Transverse colon (tissue), 4 donors: ENCODE measurements around the gene SUCLG1. TPM values are rescaled to one million over a fixed set of nuclear protein-coding genes. Genes with fewer than 3 reads are reported as not detected.

Experiments used
- DNase-seq: peaks from one replicate; pipeline ENCODE4 v3.0.0-alpha.2; 2019
- H3K27ac ChIP-seq, 4 donors: fragments of 200-600 bp; sonication (generic); 2 replicates each; pipeline ENCODE4 v1.5.1; 2016 to 2018; ENCODE audit warnings: inconsistent platforms in 4 of 4
- H3K27me3 ChIP-seq: fragments of 200-600 bp; sonication (generic); 2 replicates; pipeline ENCODE4 v1.5.1; 2017; ENCODE audit warnings: inconsistent platforms
- H3K36me3 ChIP-seq, 4 donors: fragments of 200-600 bp; sonication (generic); 2 replicates each; pipeline ENCODE4 v1.5.1; 2017 to 2019; ENCODE audit warnings: inconsistent platforms in 4 of 4
- H3K4me1 ChIP-seq, 4 donors: fragments of 200-600 bp; sonication (generic); 2 replicates each; pipeline ENCODE4 v1.5.1; 2017 to 2020; ENCODE audit warnings: inconsistent platforms in 4 of 4
- H3K4me3 ChIP-seq, 4 donors: fragments of 200-600 bp; sonication (generic); 1 replicate in 1 of 4; 2 replicates in 3 of 4; pipeline versions ENCODE4 v1.5.1 to v1.6.1; 2017 to 2019; ENCODE audit warnings: inconsistent platforms in 4 of 4
- H3K9me3 ChIP-seq, 2 donors: fragments of 200-600 bp; sonication (generic); 2 replicates each; pipeline ENCODE4 v1.5.1; 2017 to 2019; ENCODE audit warnings: inconsistent platforms in 2 of 2
- CTCF ChIP-seq, 5 experiments: fragments of 200-600 bp in 3 of 5; fragments of 450-650 bp in 2 of 5; sonication (generic) in 3 of 5; IDR thresholded peaks; 1 replicate in 2 of 5; 2 replicates in 3 of 5; pipeline ENCODE4 v1.5.1; 2016 to 2017; ENCODE audit warnings: antibody characterized with exemption in 5 of 5, inconsistent platforms in 3 of 5, mild to moderate bottlenecking in 2 of 5, moderate library complexity in 1 of 5
- EP300 ChIP-seq: sonication (generic); formaldehyde crosslinking; IDR thresholded peaks from one replicate; pipeline ENCODE4 v1.6.1; 2017; ENCODE audit warnings: antibody characterized with exemption, low read depth
- POLR2A ChIP-seq: fragments of 450-650 bp; IDR thresholded peaks from one replicate; pipeline ENCODE4 v1.6.1; 2016; ENCODE audit warnings: antibody characterized with exemption, mild to moderate bottlenecking, moderate library complexity
- POLR2AphosphoS5 ChIP-seq, 3 donors: sonication (generic); formaldehyde crosslinking; IDR thresholded peaks; one replicate each; pipeline ENCODE4 v1.6.1; 2016; ENCODE audit warnings: antibody characterized with exemption in 3 of 3
- WGBS, 2 donors: methylation state at CpG; one replicate each; pipeline ENCODE4 v1.1.5; 2018; ENCODE audit warnings: low coverage in 1 of 2; 5-methylcytosine and 5-hydroxymethylcytosine counted together
- in situ Hi-C, 4 donors: fragments of 200-750 bp; cut with MboI; loops; one replicate each; pipeline versions ENCODE4 v1.15.0 to v1.15.1; 2017; ENCODE audit warnings: low sequenced_read_pairs in 3 of 4, low pct_ligation_motif_present in 1 of 4, low pct_unique_long_range_greater_than_20kb in 1 of 4
- intact Hi-C: fragments of 100-400 bp; cut with DNase I; formaldehyde crosslinking; loops from one replicate; pipeline ENCODE4 v1.15.1; 2023; ENCODE audit warnings: low total_unique reads
- total RNA-seq, 4 donors: library from RNA; depleted of rRNA; stranded (reverse); fragments of >200 nt; gene quantifications; one replicate each; pipeline ENCODE4 v1.1.0, GENCODE V29; 2016

Gene SUCLG1
- total RNA-seq, 4 donors from 2014 or later, result 55.4 to 199 (median 127) TPM

- TF ChIP-seq POLR2A, result no peak
- TF ChIP-seq CTCF (IDR thresholded peaks at IDR 0.05), result no peak
- no peak for TF ChIP-seq EP300
- no peak for TF ChIP-seq POLR2AphosphoS5 (IDR thresholded peaks at IDR 0.05)
- Histone ChIP-seq H3K4me3 (no peak overlapping the region), H3K27me3 (no peaks in the 10 kb centered on the region), H3K27ac (no peak overlapping the region), H3K36me3 (no peaks in the 10 kb centered on the region), H3K4me1 (no peaks in the 10 kb centered on the region), H3K9me3 (no peaks in the 10 kb centered on the region)
- DNase-seq, result no peak
- intact Hi-C loops, result no loop called here
- in situ Hi-C loops, result no loop called here
These were observed 65.3 kb downstream of the SUCLG1 start for GRCh38 chr2:84393829-84394228.

GRCh38 chr2:84389794-84390193 is 69.3 kb downstream of the SUCLG1 start:
- no peaks in the 10 kb centered on the region for H3K27me3 ChIP-seq
- no peak overlapping the region for H3K4me3 ChIP-seq
- intact Hi-C loops (no loop called here), in situ Hi-C loops (no loop called here)
- 85% methylated on average over 1 of the region's 1 CpG; no CpG with 5 or more reads in 1 of the 2 donors for WGBS, 2 donors
- H3K4me1 ChIP-seq, result no peaks in the 10 kb centered on the region
- H3K9me3 ChIP-seq, result no peaks in the 10 kb centered on the region
- DNase-seq, result no peak
- H3K36me3 ChIP-seq, result no peaks in the 10 kb centered on the region
- no peak for TF ChIP-seq EP300
- TF ChIP-seq POLR2AphosphoS5 (IDR thresholded peaks at IDR 0.05), result no peak
- TF ChIP-seq POLR2A, result no peak
- no peak for TF ChIP-seq CTCF (IDR thresholded peaks at IDR 0.05)
- H3K27ac ChIP-seq, result no peak overlapping the region

- in situ Hi-C loops, result no loop called here
- no peak for DNase-seq
- intact Hi-C loops, result no loop called here
These were observed 70.1 kb downstream of the SUCLG1 start for GRCh38 chr2:84388921-84389490.

GRCh38 chr2:84388133-84388532 is 70.9 kb downstream of the SUCLG1 start:
- in situ Hi-C loops, result no loop called here
- WGBS, 2 donors, result 40 to 44% methylated on average over 1 of the region's 1 CpG
- no peak for TF ChIP-seq POLR2A
- no peak for TF ChIP-seq CTCF (IDR thresholded peaks at IDR 0.05)
- no peak for TF ChIP-seq POLR2AphosphoS5 (IDR thresholded peaks at IDR 0.05)
- TF ChIP-seq EP300, result no peak
- intact Hi-C loops, result no loop called here
- no peaks in the 10 kb centered on the region for H3K9me3 ChIP-seq
- no peak for DNase-seq
- no peaks in the 10 kb centered on the region for H3K4me1 ChIP-seq
- no peaks in the 10 kb centered on the region for H3K27me3 ChIP-seq
- no peak overlapping the region for H3K27ac ChIP-seq
- H3K36me3 ChIP-seq, result no peaks in the 10 kb centered on the region
- H3K4me3 ChIP-seq, result no peak overlapping the region

More at GRCh38 chr2:84388921-84389490, 70.1 kb downstream of the SUCLG1 start:
- H3K9me3 ChIP-seq, result no peaks in the 10 kb centered on the region
- H3K36me3 ChIP-seq, result no peaks in the 10 kb centered on the region
- no peak overlapping the region for H3K4me3 ChIP-seq
- no peaks in the 10 kb centered on the region for H3K4me1 ChIP-seq
- TF ChIP-seq CTCF (IDR thresholded peaks at IDR 0.05) (no peak), EP300 (no peak), POLR2AphosphoS5 (IDR thresholded peaks at IDR 0.05) (no peak), POLR2A (no peak)
- H3K27me3 ChIP-seq, result no peaks in the 10 kb centered on the region
- WGBS, 2 donors, result 88 to 96% methylated on average over 3 to 8 of the region's 9 CpGs
- no peak overlapping the region for H3K27ac ChIP-seq
